ENCODE measurements around the gene POP7. TPM values are rescaled to one million over a fixed set of nuclear protein-coding genes. Genes with fewer than 3 reads are reported as not detected.
"Not testable (repeated sequence)": the region's sequence is repeated elsewhere in the genome, so short reads cannot be mapped to it uniquely, and the experiment has no call there.

The POP7 gene
- total and polyA plus RNA-seq, 8 donors = 23.3 to 70.1 (median 38.7) TPM; not detected in 1

- no peak overlapping the region for H3K27ac ChIP-seq
- no peaks in the 10 kb centered on the region for H3K36me3 ChIP-seq
- no peaks in the 10 kb centered on the region for H3K27me3 ChIP-seq
- TF ChIP-seq EP300 (IDR thresholded peaks at IDR 0.05) (no peak), POLR2A (IDR thresholded peaks at IDR 0.05) (no peak), CTCF (IDR thresholded peaks at IDR 0.05) (no peak), POLR2AphosphoS5 (IDR thresholded peaks at IDR 0.05) (no peak)
- no peaks in the 10 kb centered on the region for H3K9me3 ChIP-seq
- intact Hi-C loops (cut with DNase I; ENCODE audit: low total_unique reads) = no loop called here
- H3K4me3 ChIP-seq = no peak overlapping the region
- 75 to 84% (median 79%) methylated on average over 16 of the region's 16 CpGs for WGBS, 5 donors
- peaks cover 0 to under 1% (median 0%) of the 10 kb centered on the region in 4 donors for H3K4me1 ChIP-seq
- DNase-seq = no peak
Measured at GRCh38 chr7:100667331-100668068, 38.4 kb upstream of the POP7 start.

GRCh38 chr7:100668069-100668449 lies 37.9 kb upstream of the POP7 start:
- no peak overlapping the region for H3K27ac ChIP-seq
- DNase-seq = no peak
- intact Hi-C loops (cut with DNase I; ENCODE audit: low total_unique reads) = no loop called here
- no peaks in the 10 kb centered on the region for H3K36me3 ChIP-seq
- no peak overlapping the region for H3K4me3 ChIP-seq
- H3K27me3 ChIP-seq = no peaks in the 10 kb centered on the region
- WGBS, 5 donors = 70 to 76% (median 73%) methylated on average over 2 of the region's 2 CpGs
- TF ChIP-seq CTCF (IDR thresholded peaks at IDR 0.05) (no peak), POLR2AphosphoS5 (IDR thresholded peaks at IDR 0.05) (no peak), POLR2A (IDR thresholded peaks at IDR 0.05) (no peak), EP300 (IDR thresholded peaks at IDR 0.05) (no peak)
- H3K4me1 ChIP-seq = peaks cover 0 to 6% (median 2%) of the 10 kb centered on the region in 4 donors
- H3K9me3 ChIP-seq = no peaks in the 10 kb centered on the region

GRCh38 chr7:100669106-100669505 lies 36.8 kb upstream of the POP7 start:
- DNase-seq; H3K27me3 ChIP-seq; H3K27ac ChIP-seq; H3K36me3 ChIP-seq; H3K4me1 ChIP-seq; H3K4me3 ChIP-seq; intact Hi-C loops (cut with DNase I; ENCODE audit: low total_unique reads); H3K9me3 ChIP-seq: not testable (repeated sequence)
- 93 to 97% (median 94%) methylated on average over 11 to 12 of the region's 12 CpGs for WGBS, 5 donors

- Histone ChIP-seq H3K27ac (no peak overlapping the region), H3K4me3 (no peak overlapping the region), H3K4me1 (peaks cover 0 to 7% (median 5%) of the 10 kb centered on the region in 4 donors), H3K27me3 (no peaks in the 10 kb centered on the region), H3K36me3 (no peaks in the 10 kb centered on the region), H3K9me3 (no peaks in the 10 kb centered on the region)
- no peak for TF ChIP-seq POLR2AphosphoS5 (IDR thresholded peaks at IDR 0.05)
- TF ChIP-seq POLR2A (IDR thresholded peaks at IDR 0.05) = no peak
- TF ChIP-seq CTCF (IDR thresholded peaks at IDR 0.05) = no peak
- no peak for TF ChIP-seq EP300 (IDR thresholded peaks at IDR 0.05)
- intact Hi-C loops (cut with DNase I; ENCODE audit: low total_unique reads) = loop anchor here (10.0 kb wide), 1 partner anchor 195 kb away; the partner anchor contains the start of gene TSC22D4
- 65 to 71% (median 66%) methylated on average over 8 of the region's 8 CpGs for WGBS, 5 donors
- no peak for DNase-seq
Measured at GRCh38 chr7:100670074-100670473, 35.8 kb upstream of the POP7 start.
